Measurements from ENCODE around the gene SH2B2.
"Not testable (repeated sequence)": the region's sequence is repeated elsewhere in the genome, so short reads cannot be mapped to it uniquely, and the experiment has no call there.

Gene SH2B2

DNA sequence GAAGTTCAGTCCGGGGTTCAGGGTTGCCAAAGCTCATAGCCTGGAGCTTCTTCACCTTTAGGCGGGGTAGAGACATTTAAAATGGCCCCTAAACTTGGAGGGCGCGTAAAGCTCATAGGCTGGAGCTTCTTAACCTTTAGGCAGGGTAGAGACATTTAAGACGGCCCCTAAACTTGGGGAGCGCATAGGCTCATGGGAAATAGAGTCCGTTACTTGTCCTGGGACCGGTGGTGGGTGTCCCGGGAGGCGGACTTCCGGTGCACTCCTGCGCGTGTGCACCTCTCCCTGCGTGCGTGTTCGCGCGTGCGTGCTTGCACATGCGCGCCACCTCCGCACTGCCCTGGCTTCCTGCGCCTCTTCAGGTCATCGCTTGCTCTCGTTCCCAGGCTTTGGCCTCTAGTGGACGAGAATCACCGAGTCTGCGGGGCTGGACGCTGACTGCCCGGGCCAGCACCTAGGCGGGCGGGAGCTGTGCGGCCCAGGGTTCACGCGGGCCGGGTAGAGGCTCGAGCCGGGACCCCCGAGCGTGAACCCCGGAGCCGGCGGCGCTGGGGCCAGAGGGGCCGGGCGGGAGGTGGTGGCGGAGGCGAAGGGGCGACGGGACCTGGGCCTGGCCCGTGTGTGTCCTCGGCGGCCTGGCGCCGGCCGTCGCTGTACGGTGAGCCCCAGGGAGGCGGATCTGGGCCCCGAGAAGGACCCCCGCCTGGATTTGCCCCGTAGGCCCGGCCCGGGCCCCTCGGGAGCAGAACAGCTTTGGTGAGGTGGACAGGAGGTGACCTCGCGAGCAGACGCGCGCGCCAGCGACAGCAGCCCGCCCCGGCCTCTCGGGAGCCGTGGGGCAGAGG lies 77.1 kb downstream of the SH2B2 start:
- H3K4me1 ChIP-seq (ENCODE audit: control insufficient read depth, insufficient read depth, low read length); H3K27me3 ChIP-seq (ENCODE audit: control insufficient read depth, insufficient read depth, low read length); H3K9me3 ChIP-seq (ENCODE audit: control insufficient read depth, insufficient read depth, low read length); H3K36me3 ChIP-seq (ENCODE audit: control insufficient read depth, insufficient read depth, low read length): not testable (repeated sequence)
- Histone ChIP-seq H3K4me3 (ENCODE audit: low read depth, low read length) (peak overlapping the region; percentile 74), H3K27ac (ENCODE audit: low read depth, low read length) (peak overlapping the region; percentile 73), H3K9ac (ENCODE audit: low read depth, low read length) (peak overlapping the region; percentile 45; the same call in 1 of the 2 replicates)

DNA sequence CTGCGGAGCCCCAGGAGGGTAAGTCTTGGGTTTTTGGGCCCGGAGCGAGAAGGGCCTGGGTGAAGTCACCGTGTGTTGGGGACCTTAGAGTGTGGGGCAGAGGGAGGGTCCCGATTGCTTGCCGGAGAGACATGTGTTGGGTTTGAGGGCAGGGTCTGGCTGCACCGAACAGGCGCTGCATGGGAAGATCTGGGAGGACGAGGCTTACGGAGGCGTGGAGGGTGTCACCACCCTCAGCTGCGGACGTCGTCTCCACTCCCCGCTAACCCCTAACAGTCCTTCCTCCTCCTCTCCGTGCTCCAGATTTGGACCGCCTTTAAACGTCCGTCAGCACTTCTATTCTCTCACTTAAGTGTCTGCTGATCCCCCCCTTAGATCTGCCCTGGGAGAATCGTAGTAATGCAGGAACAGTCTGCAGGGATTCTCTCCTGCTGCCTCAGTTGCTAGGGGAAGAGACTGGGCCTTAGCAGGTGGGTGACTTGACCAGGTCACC lies 77.8 kb downstream of the SH2B2 start:
- H3K4me3 ChIP-seq (ENCODE audit: low read depth, low read length): peak overlapping the region; percentile 74
- H3K9ac ChIP-seq (ENCODE audit: low read depth, low read length); H3K36me3 ChIP-seq (ENCODE audit: control insufficient read depth, insufficient read depth, low read length); H3K9me3 ChIP-seq (ENCODE audit: control insufficient read depth, insufficient read depth, low read length); H3K4me1 ChIP-seq (ENCODE audit: control insufficient read depth, insufficient read depth, low read length); H3K27me3 ChIP-seq (ENCODE audit: control insufficient read depth, insufficient read depth, low read length): not testable (repeated sequence)
- peak overlapping the region; percentile 73 for H3K27ac ChIP-seq (ENCODE audit: low read depth, low read length)

- H3K27me3 ChIP-seq (ENCODE audit: control insufficient read depth, insufficient read depth, low read length); H3K4me1 ChIP-seq (ENCODE audit: control insufficient read depth, insufficient read depth, low read length); H3K4me3 ChIP-seq (ENCODE audit: low read depth, low read length); H3K9ac ChIP-seq (ENCODE audit: low read depth, low read length); H3K36me3 ChIP-seq (ENCODE audit: control insufficient read depth, insufficient read depth, low read length); H3K27ac ChIP-seq (ENCODE audit: low read depth, low read length); H3K9me3 ChIP-seq (ENCODE audit: control insufficient read depth, insufficient read depth, low read length): not testable (repeated sequence)
Measured at GRCh38 chr7:102365390-102365789, 78.7 kb downstream of the SH2B2 start.

DNA sequence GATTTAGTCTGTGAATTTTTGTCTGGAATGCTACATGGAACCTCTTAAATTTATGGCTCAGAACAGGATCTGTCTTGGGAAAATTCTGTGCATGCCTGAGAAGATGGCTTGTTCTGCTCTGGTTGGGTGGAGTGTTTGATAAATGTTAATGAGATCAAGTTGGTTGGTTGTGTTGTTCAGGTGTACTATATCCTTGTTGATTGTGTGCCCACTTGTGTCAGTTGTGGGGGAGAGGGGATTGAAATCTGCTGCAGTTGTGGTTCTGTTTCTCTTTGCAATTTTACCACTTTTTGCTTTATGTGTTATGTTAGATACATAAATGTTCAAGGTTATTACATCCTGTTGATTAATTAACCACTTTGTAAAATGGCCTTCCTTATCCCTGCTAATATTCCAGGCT lies 83.4 kb downstream of the SH2B2 start:
- not testable (repeated sequence) for H3K36me3 ChIP-seq (ENCODE audit: control insufficient read depth, insufficient read depth, low read length); H3K27me3 ChIP-seq (ENCODE audit: control insufficient read depth, insufficient read depth, low read length); H3K9ac ChIP-seq (ENCODE audit: low read depth, low read length); H3K4me3 ChIP-seq (ENCODE audit: low read depth, low read length); H3K27ac ChIP-seq (ENCODE audit: low read depth, low read length); H3K9me3 ChIP-seq (ENCODE audit: control insufficient read depth, insufficient read depth, low read length); H3K4me1 ChIP-seq (ENCODE audit: control insufficient read depth, insufficient read depth, low read length)
